ENCODE results near the gene SCN2B.
A peak's percentile ranks its signal among the peaks of the same experiment; 100 is the strongest.

The SCN2B gene

DNA sequence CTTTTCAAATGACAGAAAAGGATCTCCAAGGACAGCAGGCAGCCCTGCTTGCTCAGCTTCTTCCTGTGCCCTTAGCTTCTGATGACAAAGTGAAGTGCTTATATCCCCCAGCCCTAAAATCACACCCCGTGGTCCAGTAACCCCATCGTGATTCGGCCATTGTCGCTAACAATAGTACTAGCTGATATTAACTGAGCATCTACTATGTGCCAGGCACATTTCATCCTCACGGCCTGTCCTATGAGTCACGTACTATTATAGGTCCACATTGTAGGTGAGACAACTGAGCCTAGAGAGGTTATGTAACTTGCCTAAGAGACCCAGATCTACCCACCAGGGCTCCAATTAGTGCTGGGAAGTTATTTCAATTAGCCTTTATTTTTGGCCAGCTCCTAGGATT lies 29.9 kb downstream of the SCN2B start:
- Histone ChIP-seq H4K20me1 (ENCODE audit: insufficient read depth, low read length) (no peaks in the 10 kb centered on the region), H3K9me2 (replicated peaks; ENCODE audit: insufficient read depth, low read length) (no peaks in the 10 kb centered on the region), H3K4me3 (ENCODE audit: low read length) (no peak overlapping the region), H3K36me3 (replicated peaks; ENCODE audit: insufficient read depth, low read length) (no peaks in the 10 kb centered on the region), H3K9ac (ENCODE audit: low read length) (no peak overlapping the region), H3K27ac (ENCODE audit: low read length) (no peak overlapping the region), H3K79me2 (ENCODE audit: low read length) (no peaks in the 10 kb centered on the region), H3K9me3 (replicated peaks; ENCODE audit: insufficient read depth, low read length) (no peaks in the 10 kb centered on the region), H3K4me1 (ENCODE audit: low read length) (no peaks in the 10 kb centered on the region; the same call in 1 of the 2 replicates), H3K27me3 (replicated peaks; ENCODE audit: insufficient read depth, low read length) (peaks cover 68% of the 10 kb centered on the region), H3F3A (ENCODE audit: insufficient read depth, low read length) (no peaks in the 10 kb centered on the region), H2AFZ (ENCODE audit: low read length) (no peak overlapping the region), H3K4me2 (ENCODE audit: low read depth, low read length) (no peak overlapping the region)
- DNase-seq: no peak
- no peak for TF ChIP-seq EZH2phosphoT487 (IDR thresholded peaks at IDR 0.05; ENCODE audit: low read length)
- no peak for TF ChIP-seq EZH2 (optimal IDR thresholded peaks at IDR 0.05; ENCODE audit: low read depth, low read length)
- TF ChIP-seq, protein P1, sequence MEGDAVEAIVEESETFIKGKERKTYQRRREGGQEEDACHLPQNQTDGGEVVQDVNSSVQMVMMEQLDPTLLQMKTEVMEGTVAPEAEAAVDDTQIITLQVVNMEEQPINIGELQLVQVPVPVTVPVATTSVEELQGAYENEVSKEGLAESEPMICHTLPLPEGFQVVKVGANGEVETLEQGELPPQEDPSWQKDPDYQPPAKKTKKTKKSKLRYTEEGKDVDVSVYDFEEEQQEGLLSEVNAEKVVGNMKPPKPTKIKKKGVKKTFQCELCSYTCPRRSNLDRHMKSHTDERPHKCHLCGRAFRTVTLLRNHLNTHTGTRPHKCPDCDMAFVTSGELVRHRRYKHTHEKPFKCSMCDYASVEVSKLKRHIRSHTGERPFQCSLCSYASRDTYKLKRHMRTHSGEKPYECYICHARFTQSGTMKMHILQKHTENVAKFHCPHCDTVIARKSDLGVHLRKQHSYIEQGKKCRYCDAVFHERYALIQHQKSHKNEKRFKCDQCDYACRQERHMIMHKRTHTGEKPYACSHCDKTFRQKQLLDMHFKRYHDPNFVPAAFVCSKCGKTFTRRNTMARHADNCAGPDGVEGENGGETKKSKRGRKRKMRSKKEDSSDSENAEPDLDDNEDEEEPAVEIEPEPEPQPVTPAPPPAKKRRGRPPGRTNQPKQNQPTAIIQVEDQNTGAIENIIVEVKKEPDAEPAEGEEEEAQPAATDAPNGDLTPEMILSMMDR (IDR thresholded peaks at IDR 0.05; ENCODE audit: low read length): no peak

DNA sequence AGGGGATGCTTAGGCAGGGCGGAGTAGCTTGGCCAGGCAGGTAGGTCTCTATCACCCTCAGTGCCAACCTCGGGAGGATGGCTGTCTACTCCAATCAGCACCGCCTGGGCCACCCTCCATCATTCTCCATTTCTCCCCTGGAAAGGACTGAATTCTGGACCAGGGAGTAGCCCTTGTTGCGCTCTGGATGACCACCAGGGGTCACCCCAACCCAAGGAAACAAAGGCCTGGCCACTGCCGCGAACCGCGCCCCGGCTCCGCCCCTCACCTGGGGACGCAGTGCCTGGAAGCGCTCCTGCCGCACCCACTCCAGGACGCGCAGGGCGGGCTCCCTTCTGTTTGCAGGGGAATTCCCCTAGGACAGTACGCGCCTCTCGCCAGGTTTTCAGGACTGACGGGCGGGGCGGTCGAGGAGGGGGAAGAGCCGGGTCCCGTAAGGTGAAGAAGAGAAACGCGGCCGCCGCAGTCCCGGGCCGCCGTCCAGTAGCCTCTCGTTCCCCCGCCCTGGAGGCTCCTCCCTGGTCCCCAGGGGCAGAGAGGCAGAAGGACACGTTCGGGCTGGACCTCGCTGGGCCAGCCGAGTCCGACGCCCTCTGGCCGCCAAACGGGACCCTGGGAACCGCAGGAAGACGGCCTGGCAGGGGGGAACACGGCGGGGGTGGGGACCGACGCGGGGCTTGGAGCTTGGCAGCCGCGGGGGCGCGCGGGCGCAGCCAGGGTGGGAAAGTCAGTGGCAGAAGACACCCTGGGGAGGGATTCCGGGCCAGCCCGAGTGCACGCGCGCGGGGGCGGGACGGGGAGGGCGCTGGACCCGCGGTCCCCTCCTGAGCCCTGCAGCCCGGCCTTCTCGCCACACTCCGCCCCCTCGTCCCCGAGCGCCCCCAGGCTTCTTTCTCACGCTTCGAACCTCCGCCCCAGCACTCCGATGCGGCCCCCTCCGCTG lies 30.9 kb downstream of the SCN2B start:
- Histone ChIP-seq H3K27me3 (replicated peaks; ENCODE audit: insufficient read depth, low read length) (peaks cover 62% of the 10 kb centered on the region), H3K9ac (ENCODE audit: low read length) (no peak overlapping the region; the same call in 1 of the 2 replicates), H3K4me2 (ENCODE audit: low read depth, low read length) (peak overlapping the region; percentile 79), H3K4me1 (ENCODE audit: low read length) (no peaks in the 10 kb centered on the region; the same call in 1 of the 2 replicates), H2AFZ (ENCODE audit: low read length) (peak overlapping the region; percentile 76), H3K4me3 (ENCODE audit: low read length) (peak overlapping the region; percentile 74), H3K9me3 (replicated peaks; ENCODE audit: insufficient read depth, low read length) (no peaks in the 10 kb centered on the region), H3F3A (ENCODE audit: insufficient read depth, low read length) (no peaks in the 10 kb centered on the region), H3K36me3 (replicated peaks; ENCODE audit: insufficient read depth, low read length) (no peaks in the 10 kb centered on the region), H3K27ac (ENCODE audit: low read length) (no peak overlapping the region), H4K20me1 (ENCODE audit: insufficient read depth, low read length) (no peaks in the 10 kb centered on the region), H3K79me2 (ENCODE audit: low read length) (no peaks in the 10 kb centered on the region), H3K9me2 (replicated peaks; ENCODE audit: insufficient read depth, low read length) (no peaks in the 10 kb centered on the region)
- DNase-seq: peak; percentile 88
- TF ChIP-seq, protein P1 (IDR thresholded peaks at IDR 0.05; ENCODE audit: low read length): peak; percentile 87
- TF ChIP-seq EZH2phosphoT487 (IDR thresholded peaks at IDR 0.05; ENCODE audit: low read length): no peak

DNA sequence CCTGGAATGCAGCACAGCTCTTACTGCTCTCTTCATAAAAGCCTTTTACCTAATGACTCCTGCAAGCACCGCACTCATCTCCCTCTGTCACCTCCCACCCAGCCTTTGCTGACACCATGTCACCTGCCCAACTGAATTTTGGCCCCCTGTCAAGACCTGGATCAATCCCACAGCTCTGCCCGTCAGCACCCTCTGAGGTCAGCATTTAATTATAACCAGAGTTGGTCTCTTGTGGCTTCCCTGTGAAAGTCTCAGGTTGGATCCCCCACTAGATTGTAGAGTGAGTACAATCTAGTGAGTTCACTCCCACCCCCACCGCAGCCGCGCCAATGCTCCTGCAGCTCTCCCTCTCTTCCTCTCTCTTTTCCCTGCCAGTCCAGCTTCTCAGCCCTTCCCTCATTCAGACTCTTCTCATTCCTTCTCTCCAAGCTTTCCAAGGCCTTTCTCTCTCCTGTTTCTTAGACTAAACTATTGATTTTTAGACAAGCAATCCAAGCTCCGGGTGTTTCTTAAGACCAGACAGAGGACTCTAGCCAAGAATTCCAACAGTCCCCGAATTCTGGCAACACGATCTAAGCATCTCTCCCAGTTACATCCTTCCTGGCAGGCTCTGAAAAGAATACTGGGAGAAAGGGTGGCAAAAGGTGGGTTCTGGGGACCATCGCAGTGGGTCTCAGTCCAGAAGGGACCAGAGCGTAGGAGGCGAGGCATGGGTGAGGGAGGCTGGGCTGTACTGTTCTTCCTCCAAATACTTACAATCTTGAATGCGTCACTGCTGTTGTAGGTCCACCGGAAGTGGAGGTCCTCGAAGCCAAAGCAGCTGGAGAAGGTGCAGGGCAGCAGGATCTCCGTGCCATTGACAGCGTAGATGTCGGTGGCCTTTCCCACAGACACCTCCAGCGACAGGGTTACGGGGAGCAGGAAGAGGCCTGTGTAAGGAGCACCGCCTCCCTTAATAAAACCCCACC lies 31.9 kb downstream of the SCN2B start:
- H3K9me2 ChIP-seq (replicated peaks; ENCODE audit: insufficient read depth, low read length): no peaks in the 10 kb centered on the region
- H3K27me3 ChIP-seq (replicated peaks; ENCODE audit: insufficient read depth, low read length): peaks cover 60% of the 10 kb centered on the region
- H3K9me3 ChIP-seq (replicated peaks; ENCODE audit: insufficient read depth, low read length): no peaks in the 10 kb centered on the region
- no peaks in the 10 kb centered on the region for H4K20me1 ChIP-seq (ENCODE audit: insufficient read depth, low read length)
- H3K4me3 ChIP-seq (ENCODE audit: low read length): 0 out of 2 replicates have a peak overlapping the region, but pooled peaks have one; percentile 74
- TF ChIP-seq, protein P1 (IDR thresholded peaks at IDR 0.05; ENCODE audit: low read length): no peak
- TF ChIP-seq EZH2phosphoT487 (IDR thresholded peaks at IDR 0.05; ENCODE audit: low read length): no peak
- no peaks in the 10 kb centered on the region for H3K79me2 ChIP-seq (ENCODE audit: low read length)
- no peaks in the 10 kb centered on the region; the same call in 1 of the 2 replicates for H3K4me1 ChIP-seq (ENCODE audit: low read length)
- H3K36me3 ChIP-seq (replicated peaks; ENCODE audit: insufficient read depth, low read length): no peaks in the 10 kb centered on the region
- H3K27ac ChIP-seq (ENCODE audit: low read length): no peak overlapping the region
- peak overlapping the region; percentile 79; the same call in 1 of the 2 replicates for H3K4me2 ChIP-seq (ENCODE audit: low read depth, low read length)
- DNase-seq: no peak
- H3K9ac ChIP-seq (ENCODE audit: low read length): no peak overlapping the region
- no peaks in the 10 kb centered on the region for H3F3A ChIP-seq (ENCODE audit: insufficient read depth, low read length)
- no peak overlapping the region for H2AFZ ChIP-seq (ENCODE audit: low read length)
